GM19035 (cell line): ENCODE measurements around the gene RCCD1.

Source experiments
- ATAC-seq: cut with Tn5 transposase; IDR thresholded peaks from one replicate; pipeline ENCODE4 v1.9.1; 2021; ENCODE audit not compliant: unreplicated experiment

RCCD1 gene

DNA sequence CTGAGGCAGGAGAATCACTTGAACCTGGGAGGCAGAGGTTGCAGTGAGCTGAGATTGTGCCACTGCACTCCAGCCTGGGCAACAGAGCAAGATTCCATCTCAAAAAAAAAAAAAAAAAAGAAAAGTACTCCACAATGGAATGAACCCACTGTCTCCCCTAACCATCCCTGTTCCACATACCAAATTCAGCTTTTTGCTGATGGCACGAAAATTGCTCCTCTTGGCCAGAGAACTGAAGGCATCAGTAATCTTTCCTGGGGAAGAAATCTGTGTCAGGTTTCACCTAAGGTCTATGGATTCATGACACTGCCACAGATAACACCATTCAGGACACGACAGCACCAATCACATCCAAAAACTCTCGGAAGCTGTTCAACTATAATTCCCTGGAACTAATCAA, 46.5 kb downstream of the RCCD1 start:
- no peak for ATAC-seq

DNA sequence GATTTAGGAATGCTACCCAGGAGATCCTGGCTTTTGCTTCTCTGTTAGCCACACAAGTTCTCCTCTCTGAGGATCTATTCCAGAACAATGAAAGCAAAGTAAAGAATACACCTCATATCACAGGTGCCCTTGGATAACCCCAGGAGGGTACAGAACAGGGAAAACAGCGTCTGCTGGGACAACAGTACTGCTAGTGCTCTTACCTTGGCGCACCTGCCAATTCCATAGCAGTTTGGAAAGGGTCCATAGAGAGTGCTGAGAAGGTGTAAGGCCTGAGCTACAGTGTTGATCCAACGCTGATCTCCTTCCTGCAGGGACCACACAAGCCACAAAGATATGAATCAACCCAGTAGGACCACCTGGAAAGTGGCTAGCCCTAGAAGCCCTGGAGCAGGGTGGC, 52.6 kb downstream of the RCCD1 start:
- ATAC-seq = no peak
